Central memory CD8-positive, alpha-beta T cell (primary cell): ENCODE data around the gene EDEM3.

Source experiments
- ATAC-seq: fragments of 150-1000 bp; cut with Tn5 transposase; replicated peaks from 2 replicates; pipeline ENCODE4 v1.10.0; 2022; ENCODE audit warnings: mild to moderate bottlenecking, moderate FRiP score, moderate number of reproducible peaks; ENCODE audit not compliant: poor library complexity, severe bottlenecking; ENCODE audit errors: extremely low read depth
- DNase-seq, 2 donors: peaks; one replicate each; pipeline ENCODE4 v3.0.0; 2021; ENCODE audit warnings: low spot score in 2 of 2
- H3K27ac Mint-ChIP-seq: one replicate; pipeline ENCODE4 v1.8.0; 2022; ENCODE audit warnings: low read depth, mild to moderate bottlenecking, moderate library complexity, mixed read lengths
- H3K27me3 Mint-ChIP-seq: one replicate; pipeline ENCODE4 v1.8.0; 2022; ENCODE audit warnings: mixed read lengths
- H3K36me3 Mint-ChIP-seq: one replicate; pipeline ENCODE4 v1.8.0; 2022; ENCODE audit warnings: mild to moderate bottlenecking, moderate library complexity, mixed read lengths; ENCODE audit not compliant: insufficient read depth
- H3K4me1 Mint-ChIP-seq: one replicate; pipeline ENCODE4 v1.8.0; 2022; ENCODE audit warnings: mixed read lengths
- H3K4me3 Mint-ChIP-seq: one replicate; pipeline ENCODE4 v1.8.0; 2022; ENCODE audit warnings: mild to moderate bottlenecking, moderate library complexity, mixed read lengths
- H3K9me3 Mint-ChIP-seq: one replicate; pipeline ENCODE4 v1.8.0; 2022; ENCODE audit warnings: mixed read lengths

The EDEM3 gene

GRCh38 chr1:184649451-184649888 lies 105.2 kb downstream of the EDEM3 start:
- H3K4me1 Mint-ChIP-seq, result no peaks in the 10 kb centered on the region
- no peak for DNase-seq
- H3K27me3 Mint-ChIP-seq, result peaks cover 41% of the 10 kb centered on the region
- H3K9me3 Mint-ChIP-seq, result no peaks in the 10 kb centered on the region
- no peak overlapping the region for H3K4me3 Mint-ChIP-seq
- ATAC-seq, result no peak
- no peak overlapping the region for H3K27ac Mint-ChIP-seq
- peaks cover 2% of the 10 kb centered on the region for H3K36me3 Mint-ChIP-seq

GRCh38 chr1:184648856-184649201 lies 105.8 kb downstream of the EDEM3 start:
- ATAC-seq (no peak), DNase-seq (no peak)
- Mint-ChIP-seq H3K36me3 (peaks cover 2% of the 10 kb centered on the region), H3K4me3 (no peak overlapping the region), H3K27ac (no peak overlapping the region), H3K4me1 (no peaks in the 10 kb centered on the region), H3K9me3 (no peaks in the 10 kb centered on the region), H3K27me3 (peaks cover 41% of the 10 kb centered on the region)

- Mint-ChIP-seq H3K9me3 (no peaks in the 10 kb centered on the region), H3K4me1 (no peaks in the 10 kb centered on the region), H3K27me3 (peaks cover 41% of the 10 kb centered on the region), H3K27ac (no peak overlapping the region), H3K36me3 (peaks cover 2% of the 10 kb centered on the region), H3K4me3 (no peak overlapping the region)
- DNase-seq (no peak), ATAC-seq (no peak)
Measured at GRCh38 chr1:184648160-184648855, 106.3 kb downstream of the EDEM3 start.

DNA sequence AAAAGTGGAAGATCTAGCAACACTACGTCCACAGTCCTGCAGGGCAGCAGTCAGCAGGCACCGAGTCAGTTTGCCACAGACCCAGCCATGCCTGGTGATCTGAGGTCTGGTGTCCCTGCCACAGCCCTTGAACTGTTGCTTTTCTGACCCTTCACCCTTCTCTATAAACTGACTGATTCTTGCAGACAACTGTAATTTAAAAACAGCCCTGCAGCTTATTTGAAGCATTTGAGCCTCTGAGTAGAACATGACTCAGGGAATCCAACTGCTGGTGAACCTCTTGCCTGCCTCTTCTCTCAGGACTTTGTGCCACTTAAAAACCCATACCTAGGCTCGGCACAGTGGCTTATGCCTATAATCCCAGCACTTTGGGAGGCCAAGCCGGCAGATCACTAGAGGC lies 107.2 kb downstream of the EDEM3 start:
- no peak for ATAC-seq
- H3K27me3 Mint-ChIP-seq, result peaks cover 33% of the 10 kb centered on the region
- H3K4me3 Mint-ChIP-seq, result no peak overlapping the region
- no peaks in the 10 kb centered on the region for H3K4me1 Mint-ChIP-seq
- peaks cover 2% of the 10 kb centered on the region for H3K36me3 Mint-ChIP-seq
- DNase-seq, result no peak
- no peak overlapping the region for H3K27ac Mint-ChIP-seq
- no peaks in the 10 kb centered on the region for H3K9me3 Mint-ChIP-seq

DNA sequence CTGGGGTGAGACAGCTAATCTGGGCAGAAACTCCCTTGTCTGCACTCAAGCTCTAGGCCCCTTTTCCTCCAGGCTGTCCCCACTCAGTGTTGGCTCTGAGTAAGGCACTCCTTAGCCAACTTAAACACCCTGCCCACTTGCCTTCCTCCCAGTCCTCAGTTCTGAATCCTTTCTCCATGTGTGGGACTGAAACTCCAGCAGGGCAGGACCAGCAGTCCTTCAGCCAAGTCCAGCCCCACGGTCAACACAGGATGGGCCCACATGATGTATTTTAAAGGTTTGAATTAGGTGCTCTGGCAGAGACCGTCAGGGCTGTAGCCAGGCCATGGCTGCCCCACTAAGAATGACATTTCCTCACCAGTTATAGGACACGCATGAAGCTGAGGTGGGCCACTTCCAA lies 107.8 kb downstream of the EDEM3 start:
- Mint-ChIP-seq H3K27me3 (peaks cover 29% of the 10 kb centered on the region), H3K4me1 (no peaks in the 10 kb centered on the region), H3K27ac (no peak overlapping the region), H3K9me3 (no peaks in the 10 kb centered on the region), H3K4me3 (no peak overlapping the region), H3K36me3 (peaks cover 2% of the 10 kb centered on the region)
- DNase-seq (no peak), ATAC-seq (no peak)

- Mint-ChIP-seq H3K36me3 (peaks cover 2% of the 10 kb centered on the region), H3K4me1 (no peaks in the 10 kb centered on the region), H3K27ac (no peak overlapping the region), H3K9me3 (no peaks in the 10 kb centered on the region), H3K4me3 (no peak overlapping the region), H3K27me3 (peaks cover 31% of the 10 kb centered on the region)
- DNase-seq (no peak), ATAC-seq (no peak)
Measured at GRCh38 chr1:184646178-184646701, 108.4 kb downstream of the EDEM3 start.

DNA sequence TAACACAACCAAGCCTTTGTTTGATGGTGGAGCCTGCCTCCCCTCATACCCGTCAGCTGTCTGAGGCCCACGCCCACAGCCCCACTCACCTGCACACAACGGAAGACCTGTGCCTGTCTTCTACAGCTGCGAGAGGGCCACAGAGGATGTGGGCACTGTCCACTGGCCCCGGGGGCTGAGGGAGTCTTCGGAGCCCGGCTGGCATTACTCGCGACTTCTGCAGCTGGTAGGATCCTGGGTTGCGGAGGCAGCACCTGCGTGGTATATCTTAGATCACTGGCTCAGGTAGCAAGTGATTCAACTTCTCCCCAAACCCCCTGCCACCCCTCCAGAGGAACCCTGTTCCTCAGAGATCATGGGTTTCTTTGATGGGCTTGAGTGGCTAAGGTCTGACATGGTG lies 109.9 kb downstream of the EDEM3 start:
- ATAC-seq, result no peak
- no peak for DNase-seq
- Mint-ChIP-seq H3K4me1 (no peaks in the 10 kb centered on the region), H3K9me3 (no peaks in the 10 kb centered on the region), H3K27me3 (peaks cover 24% of the 10 kb centered on the region), H3K4me3 (no peak overlapping the region), H3K27ac (no peak overlapping the region), H3K36me3 (no peaks in the 10 kb centered on the region)

DNA sequence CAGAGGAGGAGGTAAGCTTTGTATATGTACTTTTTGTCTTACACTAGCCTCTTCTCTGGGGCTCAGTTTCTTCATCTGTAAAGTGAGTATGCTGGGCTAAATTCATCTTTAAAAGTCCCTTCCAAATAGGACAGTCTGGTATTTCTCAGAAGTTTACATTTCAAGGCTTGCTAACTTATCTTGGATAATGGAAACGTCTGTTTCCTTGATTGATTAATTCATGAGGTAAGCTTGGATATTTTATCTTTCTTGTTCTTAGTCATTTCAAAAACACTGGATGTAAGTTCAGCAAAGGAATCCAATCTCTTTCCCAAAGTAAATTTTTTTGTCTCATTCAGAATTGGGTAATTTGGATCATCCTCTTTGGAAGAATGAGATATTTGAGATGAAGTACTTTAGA lies 111.0 kb downstream of the EDEM3 start:
- DNase-seq (no peak), ATAC-seq (no peak)
- no peaks in the 10 kb centered on the region for H3K9me3 Mint-ChIP-seq
- no peaks in the 10 kb centered on the region for H3K4me1 Mint-ChIP-seq
- H3K36me3 Mint-ChIP-seq, result peaks cover 2% of the 10 kb centered on the region
- peaks cover 14% of the 10 kb centered on the region for H3K27me3 Mint-ChIP-seq
- no peak overlapping the region for H3K27ac Mint-ChIP-seq
- no peak overlapping the region for H3K4me3 Mint-ChIP-seq

DNA sequence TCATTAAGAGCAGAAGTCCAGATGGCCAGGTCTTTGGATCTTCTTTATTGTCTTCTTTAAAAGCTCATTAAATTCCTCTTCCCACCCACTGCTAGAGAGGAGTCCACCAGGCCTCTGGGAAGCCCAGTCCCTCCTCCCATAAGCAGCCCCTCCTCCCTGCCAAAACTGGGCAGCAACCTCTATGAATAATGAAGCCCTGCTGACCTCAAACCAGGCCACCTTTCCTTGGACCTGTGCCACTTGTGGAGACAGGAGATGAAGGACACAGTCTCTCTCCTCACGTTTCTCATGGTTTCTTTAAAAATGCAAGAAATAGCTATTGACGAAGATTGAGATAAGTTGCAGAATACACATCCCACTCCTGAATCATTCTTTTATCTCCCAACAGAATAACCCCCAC lies 112.8 kb downstream of the EDEM3 start:
- Mint-ChIP-seq H3K9me3 (no peaks in the 10 kb centered on the region), H3K4me1 (no peaks in the 10 kb centered on the region), H3K36me3 (peaks cover 2% of the 10 kb centered on the region), H3K27me3 (peaks cover 14% of the 10 kb centered on the region), H3K4me3 (no peak overlapping the region), H3K27ac (no peak overlapping the region)
- ATAC-seq, result no peak
- DNase-seq, result no peak

- peaks cover 14% of the 10 kb centered on the region for H3K27me3 Mint-ChIP-seq
- ATAC-seq (no peak), DNase-seq (no peak)
- no peaks in the 10 kb centered on the region for H3K9me3 Mint-ChIP-seq
- peaks cover 2% of the 10 kb centered on the region for H3K36me3 Mint-ChIP-seq
- H3K27ac Mint-ChIP-seq, result no peak overlapping the region
- H3K4me1 Mint-ChIP-seq, result no peaks in the 10 kb centered on the region
- H3K4me3 Mint-ChIP-seq, result no peak overlapping the region
Measured at GRCh38 chr1:184640505-184640904, 114.2 kb downstream of the EDEM3 start.
